Activated CD4-positive, alpha-beta T cell treated with anti-CD3 and anti-CD28 coated beads, Interleukin-2, amount 10 ng/mL, durations not matched to agents 24 days and 14 days (primary cell): ENCODE results near the gene HOXA9. TPM values are rescaled to one million over a fixed set of nuclear protein-coding genes. Genes with fewer than 3 reads are reported as not detected.

ENCODE experiments used
- DNase-seq: peaks from one replicate; pipeline ENCODE4 v3.0.0; 2022
- H3K27ac Mint-ChIP-seq: one replicate; pipeline ENCODE4 v1.8.0; 2022; ENCODE audit warnings: mild to moderate bottlenecking, mixed read lengths
- H3K27me3 Mint-ChIP-seq: one replicate; pipeline ENCODE4 v1.8.0; 2022; ENCODE audit warnings: mixed read lengths
- H3K36me3 Mint-ChIP-seq: one replicate; pipeline ENCODE4 v1.8.0; 2022; ENCODE audit warnings: low read depth, mild to moderate bottlenecking, mixed read lengths
- H3K4me1 Mint-ChIP-seq: one replicate; pipeline ENCODE4 v1.8.0; 2021; ENCODE audit warnings: mixed read lengths
- H3K4me3 Mint-ChIP-seq: one replicate; pipeline ENCODE4 v1.8.0; 2022; ENCODE audit warnings: mild to moderate bottlenecking, moderate library complexity, mixed read lengths
- H3K9me3 Mint-ChIP-seq: one replicate; pipeline ENCODE4 v1.8.0; 2021; ENCODE audit warnings: mixed read lengths
- intact Hi-C: fragments of 100-400 bp; cut with micrococcal nuclease; formaldehyde crosslinking; loops from one replicate; pipeline ENCODE4 v1.15.1; 2023
- total RNA-seq: library from RNA; stranded (reverse); gene quantifications from 2 replicates; pipeline ENCODE4 v1.2.3, GENCODE V29; 2022

Gene HOXA9
- total RNA-seq, 1 donor from 2014 or later, result not detected

- peaks cover 62% of the 10 kb centered on the region for H3K27me3 Mint-ChIP-seq
- H3K27ac Mint-ChIP-seq, result peak overlapping the region; percentile 80
- intact Hi-C loops, result loop anchor here (2.0 kb wide), 2 partner anchors 16 to 24 kb away; partner anchors contain the start of gene HOXA7
- H3K4me3 Mint-ChIP-seq, result no peak overlapping the region
- H3K4me1 Mint-ChIP-seq, result peaks cover 5% of the 10 kb centered on the region
- H3K9me3 Mint-ChIP-seq, result peaks cover 8% of the 10 kb centered on the region
- peaks cover 7% of the 10 kb centered on the region for H3K36me3 Mint-ChIP-seq
- DNase-seq, result no peak
These were observed 7.0 kb upstream of the HOXA9 start for GRCh38 chr7:27172315-27172774.

- peak overlapping the region; percentile 80 for H3K27ac Mint-ChIP-seq
- H3K9me3 Mint-ChIP-seq, result peaks cover 8% of the 10 kb centered on the region
- intact Hi-C loops, result loop anchor here (2.0 kb wide), 3 partner anchors 13 to 25 kb away; partner anchors contain the start of genes HOXA11 and HOXA7
- peaks cover 5% of the 10 kb centered on the region for H3K4me1 Mint-ChIP-seq
- H3K4me3 Mint-ChIP-seq, result no peak overlapping the region
- H3K36me3 Mint-ChIP-seq, result peaks cover 7% of the 10 kb centered on the region
- no peak for DNase-seq
- H3K27me3 Mint-ChIP-seq, result peaks cover 67% of the 10 kb centered on the region
These were observed 6.4 kb upstream of the HOXA9 start for GRCh38 chr7:27171637-27172314.

GRCh38 chr7:27171325-27171636, 5.9 kb upstream of the HOXA9 start:
- peaks cover 8% of the 10 kb centered on the region for H3K9me3 Mint-ChIP-seq
- peaks cover 5% of the 10 kb centered on the region for H3K4me1 Mint-ChIP-seq
- H3K36me3 Mint-ChIP-seq, result peaks cover 7% of the 10 kb centered on the region
- DNase-seq, result no peak
- H3K27ac Mint-ChIP-seq, result no peak overlapping the region
- no peak overlapping the region for H3K4me3 Mint-ChIP-seq
- intact Hi-C loops, result loop anchor here (2.0 kb wide), 1 partner anchor 14 kb away; the partner anchor contains the start of gene HOXA11
- H3K27me3 Mint-ChIP-seq, result peaks cover 67% of the 10 kb centered on the region

- Mint-ChIP-seq H3K4me3 (no peak overlapping the region), H3K4me1 (peaks cover 5% of the 10 kb centered on the region), H3K27ac (no peak overlapping the region), H3K27me3 (peaks cover 65% of the 10 kb centered on the region), H3K9me3 (peaks cover 8% of the 10 kb centered on the region), H3K36me3 (peaks cover 7% of the 10 kb centered on the region)
- no peak for DNase-seq
- intact Hi-C loops, result loop anchor here (2.0 kb wide), 1 partner anchor 14 kb away; the partner anchor contains the start of gene HOXA11
These were observed 5.3 kb upstream of the HOXA9 start for GRCh38 chr7:27170426-27171324.

- Mint-ChIP-seq H3K4me3 (no peak overlapping the region), H3K27ac (no peak overlapping the region), H3K9me3 (peaks cover 8% of the 10 kb centered on the region), H3K4me1 (peaks cover 5% of the 10 kb centered on the region), H3K27me3 (peaks cover 62% of the 10 kb centered on the region), H3K36me3 (peaks cover 7% of the 10 kb centered on the region)
- intact Hi-C loops, result loop anchor here (2.0 kb wide), 1 partner anchor 15 kb away; the partner anchor contains the start of gene HOXA11
- DNase-seq, result no peak
These were observed 4.5 kb upstream of the HOXA9 start for GRCh38 chr7:27169658-27170425.

DNA sequence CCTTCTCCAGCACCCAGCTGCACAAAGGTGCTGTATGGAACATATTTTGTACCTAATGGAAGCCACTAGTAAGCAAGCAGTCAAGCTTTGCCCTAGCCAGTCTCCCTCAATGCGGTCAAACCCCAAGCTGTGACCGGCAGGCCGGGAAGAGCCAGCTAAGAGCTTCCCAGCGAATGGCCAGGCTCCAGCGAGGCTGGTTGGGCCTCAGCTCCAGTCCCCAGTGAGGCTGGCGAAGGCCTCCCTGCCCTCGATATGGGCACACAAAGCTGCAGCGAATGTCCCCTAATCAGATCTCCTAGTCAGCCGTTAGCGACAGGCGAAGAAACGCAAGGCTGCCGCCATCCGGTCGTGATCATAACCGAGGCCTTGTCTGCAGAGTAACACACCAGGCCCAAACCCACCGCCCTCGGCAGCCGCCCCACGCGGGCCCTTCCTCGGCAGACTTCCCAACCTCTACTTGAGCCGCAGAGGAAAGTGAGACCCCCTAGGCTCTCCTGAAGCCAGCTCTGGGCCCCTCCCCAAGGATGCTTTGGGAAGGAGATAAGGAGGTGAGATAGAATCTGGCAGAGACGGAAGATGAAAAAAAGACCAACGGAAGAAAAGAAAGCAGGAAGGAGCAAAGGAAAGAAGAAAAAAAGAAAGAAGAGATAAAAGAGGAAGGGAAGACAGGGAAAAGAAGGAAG, 3.1 kb upstream of the HOXA9 start:
- H3K27ac Mint-ChIP-seq, result peak overlapping the region; percentile 81
- peak; percentile 70 for DNase-seq
- peaks cover 68% of the 10 kb centered on the region for H3K27me3 Mint-ChIP-seq
- no peak overlapping the region for H3K4me3 Mint-ChIP-seq
- H3K4me1 Mint-ChIP-seq, result peaks cover 5% of the 10 kb centered on the region
- intact Hi-C loops, result no loop called here
- peaks cover 8% of the 10 kb centered on the region for H3K36me3 Mint-ChIP-seq
- H3K9me3 Mint-ChIP-seq, result peaks cover 8% of the 10 kb centered on the region

- peaks cover 73% of the 10 kb centered on the region for H3K27me3 Mint-ChIP-seq
- intact Hi-C loops, result no loop called here
- peaks cover 5% of the 10 kb centered on the region for H3K4me1 Mint-ChIP-seq
- no peak overlapping the region for H3K4me3 Mint-ChIP-seq
- DNase-seq, result no peak
- H3K36me3 Mint-ChIP-seq, result peaks cover 8% of the 10 kb centered on the region
- no peak overlapping the region for H3K27ac Mint-ChIP-seq
- peaks cover 8% of the 10 kb centered on the region for H3K9me3 Mint-ChIP-seq
These were observed 2.6 kb upstream of the HOXA9 start for GRCh38 chr7:27167916-27168264.

DNA sequence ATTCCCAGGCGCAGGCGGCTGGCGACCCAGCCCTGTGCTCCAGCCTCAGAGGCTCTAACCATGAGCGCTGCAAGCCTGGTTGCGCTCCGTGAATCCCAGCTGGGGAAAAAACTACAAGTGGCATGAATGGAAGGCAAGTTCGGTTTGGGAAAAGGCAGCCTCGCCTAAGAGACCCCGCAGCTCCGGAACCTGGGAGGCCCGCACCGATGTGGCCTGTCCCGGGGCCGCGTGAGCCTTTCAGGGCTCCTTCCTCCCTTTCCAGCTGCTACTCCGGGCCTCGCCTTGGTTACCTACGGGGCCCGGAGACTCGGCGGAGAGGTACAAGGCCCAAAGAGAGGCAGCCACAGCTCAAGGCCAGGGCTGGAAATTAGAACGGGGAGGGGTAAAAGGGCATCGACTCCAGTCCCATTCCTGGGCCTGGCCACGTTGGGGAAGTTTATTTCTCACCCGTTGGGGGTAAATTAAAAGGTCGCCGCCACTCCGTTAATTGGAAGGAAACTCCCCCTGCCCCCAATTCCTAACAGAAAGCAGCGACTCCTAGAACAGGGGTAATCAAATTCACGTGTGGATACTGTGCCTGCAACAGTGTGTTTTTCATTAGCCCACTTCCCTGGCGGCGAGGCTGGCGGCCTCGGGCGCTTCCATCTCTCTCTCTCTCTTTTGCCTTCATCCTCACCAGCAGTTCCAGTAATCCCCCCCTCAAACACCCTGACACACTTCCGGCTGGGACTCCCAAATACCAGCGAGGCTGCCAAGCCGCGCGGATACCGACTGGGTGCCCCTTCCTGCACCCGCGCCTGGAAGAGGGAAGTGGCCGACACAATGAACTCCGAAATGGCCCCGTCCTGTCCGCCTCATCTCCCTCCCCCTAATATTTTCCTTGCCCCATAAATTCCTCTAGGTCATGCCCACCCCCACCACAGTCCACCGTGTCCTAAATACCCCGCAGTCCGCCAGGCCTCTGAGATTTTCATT, 1.5 kb upstream of the HOXA9 start:
- peaks cover 2% of the 10 kb centered on the region for H3K4me1 Mint-ChIP-seq
- no peak for DNase-seq

DNA sequence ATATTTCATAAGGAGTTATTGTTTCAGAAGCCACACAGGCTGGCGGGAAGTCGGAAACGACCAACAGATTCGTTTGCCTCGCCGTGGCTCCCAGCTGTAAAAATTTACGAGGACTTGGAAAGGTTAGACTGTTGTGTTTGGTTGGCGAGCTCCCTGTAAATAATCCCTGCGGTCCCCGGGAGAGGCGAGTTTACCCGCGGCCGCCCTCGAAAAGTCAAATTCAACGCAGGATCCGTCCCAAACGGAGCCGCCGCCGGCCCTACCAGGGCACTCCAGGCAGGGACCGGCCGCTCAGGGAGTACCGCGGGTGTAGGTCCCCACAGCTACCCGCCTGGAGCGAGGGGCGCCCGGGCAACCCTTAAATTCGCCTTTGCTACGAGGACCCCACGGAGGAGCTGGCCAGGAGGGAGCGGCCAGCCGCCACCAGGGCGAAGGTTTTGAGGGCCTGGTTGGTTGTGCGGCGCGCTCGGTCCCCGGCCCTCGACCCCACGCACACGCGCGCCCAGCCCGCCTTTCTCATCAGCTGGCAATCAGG, 726 bp upstream of the HOXA9 start:
- H3K4me3 Mint-ChIP-seq, result no peak overlapping the region
- peaks cover 1% of the 10 kb centered on the region for H3K4me1 Mint-ChIP-seq
- intact Hi-C loops, result loop anchor here (2.0 kb wide), 1 partner anchor 15 kb away; no protein-coding TSS in a partner anchor
- H3K36me3 Mint-ChIP-seq, result peaks cover 8% of the 10 kb centered on the region
- peaks cover 73% of the 10 kb centered on the region for H3K27me3 Mint-ChIP-seq
- peak overlapping the region; percentile 75 for H3K27ac Mint-ChIP-seq
- peaks cover 3% of the 10 kb centered on the region for H3K9me3 Mint-ChIP-seq
- peak; percentile 63 for DNase-seq

More for the DNA sequence above, 1.5 kb upstream of the HOXA9 start:
- Mint-ChIP-seq H3K27ac (peak overlapping the region; percentile 6), H3K9me3 (peaks cover 3% of the 10 kb centered on the region), H3K27me3 (peaks cover 76% of the 10 kb centered on the region), H3K36me3 (peaks cover 8% of the 10 kb centered on the region), H3K4me3 (no peak overlapping the region)
- intact Hi-C loops, result no loop called here

GRCh38 chr7:27164367-27165088, 809 bp downstream of the HOXA9 start:
- Mint-ChIP-seq H3K4me3 (no peak overlapping the region), H3K4me1 (peaks cover 2% of the 10 kb centered on the region), H3K27me3 (peaks cover 69% of the 10 kb centered on the region), H3K9me3 (no peaks in the 10 kb centered on the region), H3K27ac (no peak overlapping the region), H3K36me3 (peaks cover 7% of the 10 kb centered on the region)
- intact Hi-C loops, result loop anchor here (2.0 kb wide), 1 partner anchor 14 kb away; no protein-coding TSS in a partner anchor
- DNase-seq, result no peak

- Mint-ChIP-seq H3K36me3 (peaks cover 7% of the 10 kb centered on the region), H3K27me3 (peaks cover 73% of the 10 kb centered on the region), H3K4me3 (no peak overlapping the region), H3K9me3 (no peaks in the 10 kb centered on the region), H3K4me1 (peaks cover 2% of the 10 kb centered on the region), H3K27ac (no peak overlapping the region)
- no peak for DNase-seq
- intact Hi-C loops, result loop anchor here (2.0 kb wide), 1 partner anchor 13 kb away; no protein-coding TSS in a partner anchor
These were observed 1.3 kb downstream of the HOXA9 start for GRCh38 chr7:27164045-27164366.
